ENCODE measurements around the gene PROB1. TPM values are rescaled to one million over a fixed set of nuclear protein-coding genes. Genes with fewer than 3 reads are reported as not detected.

PROB1 gene
- total RNA-seq, result 2.6 and 4.0 TPM in 2 replicates

GRCh38 chr5:139394654-139395566 lies at the start of gene PROB1:
Gene PROB1, minus strand, starts transcription at chr5:139395104. Its CDS starts 23 bp downstream, at chr5:139395081.

GRCh38 chr5:139439013-139439903 lies 44.4 kb upstream of the PROB1 start, which contains the start of gene DNAJC18:
Gene DNAJC18, minus strand, starts transcription at chr5:139439525. Its CDS starts 80 bp downstream, at chr5:139439445.

GRCh38 chr5:139403787-139404483 lies 9.0 kb upstream of the PROB1 start, which contains the start of gene SPATA24:
Gene SPATA24, minus strand, starts transcription at chr5:139404089. Its CDS starts 29 bp downstream, at chr5:139404060.

GRCh38 chr5:139389701-139390638 lies 4.9 kb downstream of the PROB1 start, which contains the start of gene MZB1:
Gene MZB1, minus strand, starts transcription at chr5:139389913. Its CDS starts 57 bp downstream, at chr5:139389856.

GRCh38 chr5:139383275-139383992 lies 11.5 kb downstream of the PROB1 start, which contains the start of gene SLC23A1:
Gene SLC23A1, minus strand, starts transcription at chr5:139383297. Its CDS starts 44 bp downstream, at chr5:139383253.

GRCh38 chr5:139341689-139342422 lies 53.0 kb downstream of the PROB1 start, which contains the start of gene PAIP2:
Gene PAIP2, plus strand, starts transcription at chr5:139341854. Its CDS starts 21,931 bp downstream, at chr5:139363785.

Other genes starting within 250 kb of the PROB1 start
- 32.9 and 99.6 TPM in 2 replicates for gene SIL1, start 196.7 kb downstream of the PROB1 start, total RNA-seq
- 175 and 208 TPM in 2 replicates for gene MATR3, start 101.4 kb downstream of the PROB1 start, total RNA-seq
- 45.4 and 53.4 TPM in 2 replicates for gene PAIP2, start 53.2 kb downstream of the PROB1 start, total RNA-seq
- not detected in 2 replicates for gene SLC23A1, start 11.8 kb downstream of the PROB1 start, total RNA-seq
- 0.29 TPM in 1 of 2 replicates, not detected in the other for gene MZB1, start 5.2 kb downstream of the PROB1 start, total RNA-seq
- 4.9 and 7.0 TPM in 2 replicates for gene SPATA24, start 9.0 kb upstream of the PROB1 start, total RNA-seq
- gene DNAJC18, start 44.4 kb upstream of the PROB1 start, total RNA-seq, result 8.1 and 8.6 TPM in 2 replicates
- 0.43 TPM in 1 of 2 replicates, not detected in the other for gene ECSCR, start 67.6 kb upstream of the PROB1 start, total RNA-seq
- gene SMIM33, start 75.9 kb upstream of the PROB1 start, total RNA-seq, result under 0.01 TPM in 1 of 2 replicates, not detected in the other
- 36.3 and 72.7 TPM in 2 replicates for gene STING1, start 87.7 kb upstream of the PROB1 start, total RNA-seq
- gene UBE2D2, start 166.2 kb upstream of the PROB1 start, total RNA-seq, result 51.9 and 90.2 TPM in 2 replicates